ENCODE data around the gene DEAF1. TPM values are rescaled to one million over a fixed set of nuclear protein-coding genes. Genes with fewer than 3 reads are reported as not detected.
A peak's percentile ranks its signal among the peaks of the same experiment; 100 is the strongest.

The DEAF1 gene
- total and polyA plus RNA-seq, 9 of the 15 experiments (the other 6 are each of a cell fraction or from before 2014, with no cell fraction given) = 2.0 to 69.1 (median 26.8) TPM

- no peak for TF ChIP-seq MAZ (CRISPR knock-in tag; conservative IDR thresholded peaks at IDR 0.05 in 1 of 2, IDR thresholded peaks at IDR 0.05 in 1 of 2)
These were observed 191 bp upstream of the DEAF1 start (continued) for GRCh38 chr11:695288-695537.

GRCh38 chr11:693887-694562, 997 bp downstream of the DEAF1 start:
- peak overlapping the region; percentile 92 to 96 for H3K9ac ChIP-seq (ENCODE audit: insufficient read depth in 1 of 2, low read depth in 2 of 2, low read length in 2 of 2)
- ChIA-PET CTCF (ENCODE audit: low intra/inter-chr PET ratio) (no interaction called here), POLR2A (interaction anchor here (0.6 to 4.0 kb wide), 11 partner anchors 8 to 1315 kb away, joined by 3 to 25 read pairs (median 3); partner anchors contain the start of gene TALDO1)
- 6% methylated on average over 7 of the region's 15 CpGs for WGBS (ENCODE audit: insufficient coverage, low coverage, missing lambda C conversion rate)
- DNase-seq (ENCODE audit: extremely low read depth in 1 of 4, low spot score in 3 of 4) (peak in 1 of 4 experiments; percentile 30), ATAC-seq (no peak), FAIRE-seq (no peak)
- peak overlapping the region; percentile 74 for H3K27ac ChIP-seq (ENCODE audit: extremely low read depth, low read depth, low read length)
- BruUV-seq (replicated peaks) = no TSS peak
- no peaks in the 10 kb centered on the region for H3K9me3 ChIP-seq (replicated peaks; ENCODE audit: control insufficient read depth, insufficient read depth, low read depth, low read length)
- in situ Hi-C loops (cut with MboI) = no loop called here
- no peaks in the 10 kb centered on the region for H3K27me3 ChIP-seq (ENCODE audit: control insufficient read depth in 2 of 2, insufficient read depth in 2 of 2, low read length in 2 of 2)
- peaks cover 75% of the 10 kb centered on the region for H3K79me2 ChIP-seq (ENCODE audit: control insufficient read depth, insufficient read depth, low read length)
- H3K4me2 ChIP-seq (ENCODE audit: insufficient read depth, low read length) = peak overlapping the region; percentile 89
- H3K36me3 ChIP-seq (ENCODE audit: control insufficient read depth, insufficient read depth, low read length) = peaks cover 21% of the 10 kb centered on the region; the same call in 2 of the 3 replicates
- H3K4me1 ChIP-seq (replicated peaks in 1 of 2; ENCODE audit: control insufficient read depth in 2 of 2, insufficient read depth in 2 of 2, low read length in 2 of 2) = peaks cover 40 to 74% of the 10 kb centered on the region in 2 experiments
- intact Hi-C loops (cut with micrococcal nuclease) = loop anchor here (10.0 kb wide), 1 partner anchor 139 kb away; no protein-coding TSS in a partner anchor
- peaks cover 4% of the 10 kb centered on the region for H3K9me1 ChIP-seq (ENCODE audit: control insufficient read depth, insufficient read depth, low read length)
- H2AFZ ChIP-seq (ENCODE audit: low read depth, low read length) = no peak overlapping the region
- H3K4me3 ChIP-seq = peak overlapping the region; percentile 98
- peaks cover 6% of the 10 kb centered on the region for H4K20me1 ChIP-seq (replicated peaks; ENCODE audit: control insufficient read depth, insufficient read depth, low read length)
- TF ChIP-seq POU5F1 (IDR thresholded peaks at IDR 0.05; ENCODE audit: borderline replicate concordance, low read depth, low read length, partially characterized antibody) = no peak
- no peak for TF ChIP-seq SNAPC5 (CRISPR knock-in tag; IDR thresholded peaks at IDR 0.05)
- no peak for TF ChIP-seq NCOA1 (IDR thresholded peaks at IDR 0.05; ENCODE audit: low read depth)
- no peak for TF ChIP-seq CREB1 (IDR thresholded peaks at IDR 0.05)
- TF ChIP-seq CREB1 (CRISPR knock-in tag; IDR thresholded peaks at IDR 0.05) = 0 out of 2 replicates have a peak, but pooled peaks have one; percentile 3
- no peak for TF ChIP-seq FUS (optimal IDR thresholded peaks at IDR 0.05; ENCODE audit: low read depth, low read length)
- TF ChIP-seq JUNB (CRISPR knock-in tag; conservative IDR thresholded peaks at IDR 0.05) = no peak
- peak; percentile 93 for TF ChIP-seq ZEB2 (IDR thresholded peaks at IDR 0.05)
- peak; percentile 44 for TF ChIP-seq HMGN3 (IDR thresholded peaks at IDR 0.05; ENCODE audit: borderline replicate concordance, extremely low read depth, insufficient read length, low read depth, low read length)
- no peak for TF ChIP-seq HMGXB4 (CRISPR knock-in tag; IDR thresholded peaks at IDR 0.05)
- 0 out of 2 replicates have a peak, but pooled peaks have one; percentile 64 for TF ChIP-seq HDGF (IDR thresholded peaks at IDR 0.05)
- no peak for TF ChIP-seq SRSF1 (IDR thresholded peaks at IDR 0.05; ENCODE audit: low read depth, low read length)
- TF ChIP-seq ELF2 (CRISPR knock-in tag; IDR thresholded peaks at IDR 0.05) = no peak
- TF ChIP-seq SAFB (IDR thresholded peaks at IDR 0.05; ENCODE audit: borderline replicate concordance, low read depth, low read length) = no peak
- TF ChIP-seq ZBTB12 (CRISPR knock-in tag; IDR thresholded peaks at IDR 0.05) = no peak
- no peak for TF ChIP-seq THRA (IDR thresholded peaks at IDR 0.05)
- TF ChIP-seq KLF13 (tag; IDR thresholded peaks at IDR 0.05; ENCODE audit: borderline replicate concordance, low read depth) = no peak
